NCI-H2196 treated with DMSO at 0.1 percent for 48 hours (cell line): Measurements from ENCODE around the gene CYREN.
"Not testable (repeated sequence)": the region's sequence is repeated elsewhere in the genome, so short reads cannot be mapped to it uniquely, and the experiment has no call there.

Experiments used
- DNase-seq: peaks from one replicate; lab custom pipeline; 2025; ENCODE audit not compliant: unreplicated experiment; lab: John Stamatoyannopoulos, UW

Gene CYREN, protein sequence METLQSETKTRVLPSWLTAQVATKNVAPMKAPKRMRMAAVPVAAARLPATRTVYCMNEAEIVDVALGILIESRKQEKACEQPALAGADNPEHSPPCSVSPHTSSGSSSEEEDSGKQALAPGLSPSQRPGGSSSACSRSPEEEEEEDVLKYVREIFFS

DNA sequence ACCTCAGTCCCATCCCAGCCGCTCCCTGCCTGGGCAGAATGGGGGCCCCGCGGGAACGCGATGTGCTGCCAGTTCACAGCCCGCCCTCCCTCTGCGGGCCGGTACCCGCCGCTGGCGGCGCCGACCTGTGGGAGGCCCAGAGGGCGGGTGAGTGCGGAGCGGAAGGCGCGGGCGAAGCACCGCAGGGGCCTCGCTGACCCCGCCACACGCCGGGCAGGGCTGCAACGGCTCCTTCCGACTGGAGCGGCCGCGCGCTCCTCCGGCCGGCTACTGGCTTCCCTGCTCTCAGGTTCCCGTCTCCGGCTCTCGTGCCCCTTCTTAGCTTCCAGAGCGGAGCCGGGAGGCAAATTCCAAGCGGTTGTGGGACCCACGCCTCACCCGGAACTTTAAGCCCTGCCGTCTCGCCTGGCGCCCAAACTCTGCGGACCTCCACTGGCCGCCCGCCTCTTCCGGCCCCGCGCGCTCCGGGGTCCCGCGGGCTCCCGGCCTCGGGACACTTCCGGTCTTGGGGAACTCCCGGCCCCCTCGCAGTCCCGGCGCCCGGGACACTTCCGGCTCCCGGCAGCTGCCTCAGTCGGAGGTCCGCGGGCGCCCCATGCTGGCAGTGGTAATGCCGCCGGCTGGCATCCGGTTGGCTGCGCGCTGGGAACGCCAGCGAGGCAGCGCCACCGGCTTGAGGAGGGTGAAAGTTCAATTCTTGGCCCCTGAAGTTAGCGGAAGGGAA lies at the start of gene CYREN:
CYREN (minus strand) TSS at position 434 of the 724 bp plus-strand sequence. CDS start 1,785 bp downstream, outside the sequence.
- peak; percentile 90 for DNase-seq

DNA sequence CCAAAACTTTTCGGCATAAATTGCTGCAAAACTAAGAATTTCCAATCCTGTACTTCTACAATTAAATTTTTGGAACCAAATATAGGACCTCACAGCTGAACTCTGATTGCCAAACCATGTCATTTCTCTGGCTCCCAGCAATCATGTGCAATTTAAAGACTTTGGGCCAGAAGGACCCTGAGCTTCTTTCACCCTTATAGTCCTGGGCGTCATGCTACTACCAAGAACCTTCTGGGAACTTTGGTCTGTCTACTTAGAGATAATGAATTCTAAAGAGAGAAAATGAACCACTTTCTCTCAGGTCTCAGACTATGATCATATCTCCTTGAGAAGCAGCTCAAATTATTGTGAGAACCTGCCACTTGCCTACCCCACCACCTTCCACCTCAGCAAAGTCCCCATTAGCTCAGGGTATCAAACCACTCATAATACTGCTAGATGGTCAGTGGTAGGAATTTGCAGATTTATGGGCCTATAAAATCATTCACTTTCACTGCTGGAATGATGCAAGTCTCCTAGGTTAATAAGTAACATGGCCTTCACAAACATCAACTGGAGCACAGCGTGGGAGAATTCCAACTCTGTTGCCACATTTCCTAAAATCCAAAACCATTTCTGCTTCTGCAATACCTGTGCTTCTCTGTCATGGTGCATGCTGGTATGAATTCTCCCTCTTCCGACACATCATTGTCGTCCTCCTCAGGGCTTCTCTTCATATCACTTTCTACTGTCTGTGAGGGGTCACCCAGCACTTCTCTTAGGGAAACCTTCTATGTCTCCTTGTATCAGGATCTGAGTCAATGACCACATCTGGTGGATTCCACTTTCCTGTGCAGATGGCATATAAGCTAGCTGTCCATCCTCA lies 47.4 kb upstream of the CYREN start:
- DNase-seq, result no peak

DNA sequence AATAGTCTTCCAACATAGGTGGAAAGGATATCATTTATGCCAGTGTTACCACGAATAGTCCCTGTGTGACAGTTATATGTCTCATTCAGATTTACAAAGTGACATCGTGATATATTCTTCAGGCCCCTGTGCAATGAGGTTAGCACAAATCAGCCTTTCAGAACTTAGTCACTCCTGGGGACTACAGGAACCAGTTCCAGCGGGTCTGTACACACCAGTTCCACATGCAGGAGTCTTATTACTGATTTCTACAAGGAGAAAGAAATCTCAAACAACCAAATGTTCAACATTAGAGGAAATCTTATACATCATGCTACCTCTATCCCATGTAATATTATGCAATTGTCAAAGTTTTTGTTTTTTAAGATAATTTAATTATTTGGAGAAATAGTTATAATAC lies 45.2 kb upstream of the CYREN start:
- no peak for DNase-seq

DNA sequence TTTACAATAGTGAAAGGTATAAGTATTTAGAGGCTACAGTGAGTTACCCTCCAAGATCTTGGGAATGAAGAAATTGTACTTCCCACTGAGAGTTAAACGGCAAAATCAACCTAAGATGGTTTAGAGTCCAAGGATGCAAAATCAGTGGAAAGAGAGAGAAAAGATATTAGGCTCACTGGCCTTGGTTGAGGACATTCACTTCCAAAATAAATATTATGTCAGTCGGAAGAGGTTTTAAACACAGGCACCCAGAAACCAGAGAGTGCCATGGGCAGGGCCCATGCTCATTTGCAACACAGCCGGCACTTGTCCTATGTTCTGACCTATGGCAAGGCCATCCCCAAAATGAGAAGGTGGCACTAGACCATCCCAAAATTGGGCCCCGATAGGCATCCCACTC lies 44.7 kb upstream of the CYREN start:
- no peak for DNase-seq

DNA sequence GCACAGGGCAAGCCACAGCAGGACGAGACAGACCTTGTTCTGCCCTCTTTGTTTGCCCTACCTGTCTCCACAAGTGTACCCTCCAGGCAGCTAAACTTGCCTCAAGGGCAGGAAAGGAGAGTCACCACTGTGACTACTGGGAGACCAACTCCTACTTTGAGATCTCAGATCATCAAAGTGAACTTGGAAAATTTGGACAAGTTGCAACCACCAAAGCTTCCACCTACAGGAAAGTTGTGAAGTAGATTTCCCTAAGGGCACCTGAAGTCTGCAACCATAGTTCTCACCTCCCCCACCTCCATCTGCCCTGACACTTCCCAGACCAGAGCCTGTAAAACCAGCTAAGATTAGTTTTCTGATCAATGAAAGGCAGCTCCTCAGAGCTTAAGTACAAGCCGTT lies 43.3 kb upstream of the CYREN start:
- DNase-seq, result no peak

DNA sequence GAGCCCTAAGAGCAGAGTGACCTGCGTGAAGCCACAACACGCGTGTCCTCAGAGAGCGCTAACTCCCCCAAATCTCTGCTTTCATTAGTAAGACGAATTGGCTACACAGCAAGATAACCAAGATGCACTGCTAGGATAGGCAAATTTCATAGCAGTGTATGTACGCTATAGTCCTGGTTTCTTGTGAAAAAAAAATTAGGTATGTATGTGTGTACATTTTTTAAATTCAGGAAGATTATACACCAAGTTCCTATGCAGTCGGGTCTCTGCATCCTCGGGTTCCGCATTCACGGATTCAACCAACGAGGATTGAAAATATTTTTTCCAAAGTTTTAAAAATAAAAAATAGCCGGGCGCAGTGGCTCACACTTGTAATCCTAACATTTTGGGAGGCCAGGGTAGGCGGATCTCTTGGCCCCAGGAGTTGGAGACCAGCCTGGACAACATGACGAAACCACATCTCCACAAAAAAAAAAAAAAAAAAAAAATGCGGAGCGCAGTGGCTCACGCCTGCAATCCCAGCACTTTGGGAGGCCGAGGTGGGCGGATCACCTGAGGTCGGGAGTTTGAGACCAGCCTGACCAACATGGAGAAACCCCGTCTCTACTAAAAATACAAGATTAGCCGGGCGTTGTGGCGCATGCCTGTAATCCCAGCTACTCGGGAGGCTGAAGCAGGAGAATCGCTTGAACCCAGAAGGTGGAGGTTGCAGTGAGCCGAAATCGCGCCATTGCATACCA lies 41.6 kb upstream of the CYREN start:
- not testable (repeated sequence) for DNase-seq

DNA sequence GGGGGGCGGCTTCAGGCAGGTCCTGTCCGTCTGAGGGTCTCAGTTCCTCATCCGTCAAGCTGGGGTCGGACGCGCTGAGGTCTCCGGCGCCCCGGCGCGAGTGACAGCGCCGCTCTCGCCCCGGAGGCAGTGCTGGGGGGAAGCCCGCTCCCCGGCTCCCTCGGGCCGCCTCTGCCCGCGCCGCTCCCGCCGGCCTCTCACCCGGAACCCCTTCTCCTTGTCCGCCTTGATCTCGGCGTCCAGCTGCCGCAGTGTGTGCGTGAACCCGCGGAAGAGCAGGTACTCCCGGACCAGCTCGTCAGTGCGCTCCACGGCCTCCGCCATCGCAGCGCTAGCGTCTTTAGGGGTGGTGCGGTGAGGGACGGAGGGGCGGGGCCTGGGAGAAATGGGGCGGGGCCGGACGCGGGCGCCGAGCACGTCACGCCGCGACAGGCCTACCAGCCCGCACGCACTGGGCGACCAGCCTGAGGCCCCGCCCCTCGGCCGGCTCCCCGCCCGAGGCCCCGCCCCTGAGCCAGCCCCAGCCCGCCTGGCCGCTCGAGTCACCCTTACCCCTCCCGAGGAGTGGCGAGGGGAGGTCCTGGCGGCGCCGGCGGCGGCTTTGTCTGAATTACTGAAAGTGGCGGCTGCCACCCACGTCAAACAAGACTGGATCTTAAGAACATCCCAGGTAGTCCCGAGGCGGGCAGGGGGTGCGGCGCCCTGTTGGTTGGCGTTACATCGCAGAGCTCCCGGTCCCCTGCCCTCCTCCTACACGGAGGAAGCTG lies 40.9 kb upstream of the CYREN start, which contains the start of gene WDR91:
WDR91 (minus strand) TSS at position 348 of the 767 bp plus-strand sequence; CDS start at position 324, 24 bp downstream.
- DNase-seq, result peak; percentile 87

DNA sequence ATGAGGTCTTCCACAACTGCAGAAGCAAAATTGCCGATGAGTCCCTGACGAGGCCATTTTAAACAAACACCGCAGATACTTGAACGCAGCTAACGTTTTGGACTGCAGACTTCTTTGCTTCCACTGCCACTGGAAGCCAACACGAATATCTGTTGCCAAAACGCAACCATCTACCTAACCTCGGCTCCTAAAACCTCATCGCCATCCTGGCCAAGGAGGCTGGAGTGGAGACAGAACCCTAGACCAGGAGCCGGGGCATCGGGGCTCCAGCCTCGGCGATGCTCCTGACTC lies 40.3 kb upstream of the CYREN start:
- DNase-seq, result no peak

DNA sequence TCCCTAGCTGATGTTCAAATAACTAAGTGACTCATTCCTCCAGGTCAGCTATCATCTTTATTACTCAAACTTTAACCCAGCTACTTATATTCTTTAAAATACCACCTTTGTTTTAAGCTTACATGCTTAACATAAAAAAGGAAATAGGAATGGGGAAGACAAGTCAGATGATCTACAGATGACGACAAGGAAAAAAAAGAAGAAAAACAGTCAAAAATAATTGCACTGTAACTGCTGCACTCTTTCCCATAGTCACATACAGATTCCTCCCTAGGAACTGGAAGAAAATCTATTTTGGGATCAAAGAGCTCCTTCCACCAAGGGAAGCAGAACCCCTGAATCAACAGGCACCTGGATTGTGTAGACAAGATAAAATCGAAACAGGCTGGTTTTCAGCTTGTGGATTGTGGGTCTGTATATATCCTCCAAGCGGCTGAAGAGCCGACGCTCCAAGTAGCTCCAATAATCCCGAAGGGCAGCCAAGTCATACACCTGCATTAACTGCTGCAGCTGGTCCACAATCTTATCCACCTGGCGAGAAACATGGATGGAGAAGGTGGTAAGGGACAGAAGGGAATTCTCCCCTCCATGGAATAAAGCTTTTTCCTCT lies 38.8 kb upstream of the CYREN start:
- DNase-seq, result no peak

DNA sequence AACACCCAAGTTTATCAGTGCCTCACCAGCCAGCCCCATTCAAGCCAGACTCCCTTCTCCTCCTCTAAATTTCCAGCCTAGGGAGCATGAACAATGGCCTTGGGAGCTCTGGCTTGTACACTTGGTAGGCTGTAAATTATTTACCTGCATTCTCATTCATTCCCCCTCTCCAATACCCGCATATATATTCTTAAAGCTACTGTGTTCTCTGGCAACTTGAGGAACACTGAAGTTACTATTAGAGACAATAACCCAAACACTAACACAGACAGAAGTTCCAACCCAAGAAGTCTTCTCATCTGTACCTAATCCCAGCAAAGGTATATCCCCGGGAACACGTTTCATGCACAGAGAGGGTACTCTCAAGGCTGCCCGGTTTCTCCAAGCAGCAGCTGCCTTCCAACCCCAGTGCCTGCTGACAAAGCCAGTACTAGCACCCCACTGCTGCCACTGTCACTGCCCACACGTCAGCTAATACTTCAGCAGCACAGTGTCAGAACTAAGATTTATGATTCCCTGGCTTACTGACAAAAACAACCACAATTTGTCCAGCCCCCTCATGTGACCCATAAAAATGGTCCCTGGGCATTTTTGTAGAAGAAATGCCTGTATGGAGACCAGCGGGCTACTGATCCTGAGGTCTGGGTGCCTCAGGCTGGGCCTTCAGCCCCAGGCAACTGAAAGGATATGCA lies 37.7 kb upstream of the CYREN start:
- DNase-seq, result no peak

DNA sequence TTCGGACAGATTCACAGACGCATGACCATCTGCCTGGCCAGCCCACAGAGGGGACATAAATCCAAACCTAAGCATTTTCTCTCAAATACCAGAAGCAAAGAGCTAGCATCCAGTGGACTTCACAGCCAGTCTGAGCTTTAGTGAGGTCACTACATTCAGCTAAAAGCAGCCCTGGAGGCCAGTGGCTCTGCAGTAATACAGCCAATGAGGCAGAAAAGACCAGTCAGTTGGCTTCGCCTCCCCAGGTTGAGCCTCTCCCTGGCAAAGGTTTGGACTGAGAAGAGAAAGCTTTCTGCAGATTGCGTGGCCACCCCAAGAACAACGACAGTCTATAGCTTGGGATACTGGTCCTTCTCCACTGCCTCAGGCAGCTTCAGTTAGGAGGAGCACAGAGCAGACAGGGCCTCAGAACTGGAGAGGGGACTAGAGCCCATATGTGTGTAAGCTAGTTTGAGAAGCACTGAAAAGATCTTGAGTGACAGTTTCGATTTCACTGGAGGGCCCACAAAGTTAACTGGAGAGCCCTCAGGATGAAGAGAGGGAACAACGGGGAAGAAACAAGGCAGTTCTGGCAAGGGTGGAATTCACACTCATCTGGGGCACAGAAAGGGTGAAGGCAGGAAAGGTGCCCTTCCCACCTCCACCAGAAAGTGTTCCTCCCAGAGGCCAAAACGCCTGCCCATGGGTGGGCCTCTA lies 37.0 kb upstream of the CYREN start:
- no peak for DNase-seq

DNA sequence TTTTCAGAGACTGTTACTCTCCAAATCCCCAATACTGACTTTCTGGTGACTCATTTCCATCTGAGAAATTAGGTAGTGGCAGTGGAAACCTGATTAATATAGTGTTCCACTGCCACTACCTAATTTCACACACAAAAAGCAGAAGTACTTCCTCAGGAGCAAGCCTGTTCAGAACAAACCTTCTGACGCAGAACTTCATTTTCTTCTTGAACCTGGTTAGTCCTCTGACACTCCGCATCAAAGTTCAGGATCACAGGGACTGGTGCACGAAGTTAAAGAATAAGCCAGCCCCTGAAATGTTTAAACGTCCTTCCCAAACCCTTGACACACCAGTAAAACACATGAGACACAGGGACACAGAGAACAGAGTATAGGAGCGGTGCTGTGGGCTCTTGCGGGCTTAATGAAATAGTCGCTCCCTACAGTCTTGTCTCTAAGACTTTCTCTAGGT lies 36.5 kb upstream of the CYREN start:
- DNase-seq, result no peak

DNA sequence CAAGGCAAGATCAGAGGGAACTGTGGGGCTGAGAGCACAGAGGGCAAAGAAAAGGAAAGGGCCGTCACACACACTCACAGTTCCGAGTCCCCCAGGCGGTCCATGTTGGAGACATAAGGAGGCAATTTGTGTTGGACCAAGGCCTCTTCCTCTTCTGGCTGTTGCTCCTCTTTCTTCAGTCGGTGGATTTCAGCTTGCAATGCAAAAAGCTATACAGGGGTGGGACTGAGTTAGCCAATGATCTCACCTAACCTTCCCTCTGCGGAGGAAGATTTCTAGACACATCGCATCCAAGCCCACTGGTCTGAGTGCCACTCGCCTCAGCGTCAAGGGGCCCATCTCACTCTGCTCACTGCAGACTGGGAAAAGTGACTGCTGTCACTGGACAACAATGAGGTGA lies 35.3 kb upstream of the CYREN start:
- DNase-seq, result no peak

DNA sequence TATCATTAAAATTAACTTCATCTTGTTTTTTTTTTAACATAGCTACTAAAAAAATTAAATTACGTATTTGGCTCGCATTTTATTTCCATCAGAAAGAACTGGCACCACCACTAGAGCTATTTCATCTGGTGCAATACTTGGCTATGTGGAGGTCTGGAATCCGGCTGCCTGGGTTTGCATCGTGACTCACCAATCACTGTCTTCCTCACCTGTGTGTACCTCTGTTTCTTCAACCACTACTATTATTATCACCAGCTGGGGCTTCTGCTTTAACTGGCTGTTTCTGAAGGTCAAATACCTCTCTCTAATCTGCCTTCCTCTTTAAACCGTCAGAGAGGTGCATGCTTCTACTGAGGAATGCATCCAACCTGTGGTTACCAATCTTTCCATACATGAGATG lies 34.4 kb upstream of the CYREN start:
- DNase-seq, result no peak

DNA sequence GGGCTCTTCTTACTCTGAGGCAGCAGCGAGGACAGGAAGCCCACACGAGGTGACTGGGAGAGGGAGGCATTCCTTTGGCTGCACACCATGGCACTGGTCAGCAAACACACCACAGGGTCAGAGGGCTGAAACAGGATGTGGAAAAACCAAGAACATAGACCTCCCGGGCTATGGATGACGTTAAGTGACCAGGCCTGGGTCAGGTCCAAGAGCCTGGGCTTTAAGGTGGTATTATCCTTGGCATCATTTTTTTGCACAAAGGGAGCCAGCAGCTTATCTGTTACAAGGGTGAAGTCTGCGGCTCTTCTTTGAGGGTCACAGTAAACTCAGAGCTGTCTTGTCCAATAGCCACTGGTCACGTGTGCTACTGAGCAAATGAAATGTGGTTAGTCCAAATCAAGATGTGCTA lies 33.8 kb upstream of the CYREN start:
- no peak for DNase-seq

DNA sequence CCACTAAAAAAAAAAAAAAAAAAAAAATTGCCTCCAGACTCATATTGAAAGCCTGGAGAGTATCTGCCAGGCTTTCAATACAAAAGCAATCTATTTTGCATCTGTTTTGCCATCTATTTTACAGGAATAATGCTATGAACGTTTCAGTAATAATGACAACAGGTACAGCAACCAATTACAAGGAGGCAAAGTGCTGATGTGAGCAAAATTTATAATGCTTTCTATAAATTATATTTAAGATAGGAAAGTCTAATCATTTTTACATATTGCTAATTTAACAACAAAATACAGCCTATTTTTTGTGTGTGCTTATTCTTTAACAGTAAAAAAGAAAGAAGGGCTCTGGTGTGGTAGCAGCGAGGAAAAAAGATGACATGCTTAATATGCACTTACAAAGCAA lies 30.8 kb upstream of the CYREN start:
- DNase-seq, result no peak

DNA sequence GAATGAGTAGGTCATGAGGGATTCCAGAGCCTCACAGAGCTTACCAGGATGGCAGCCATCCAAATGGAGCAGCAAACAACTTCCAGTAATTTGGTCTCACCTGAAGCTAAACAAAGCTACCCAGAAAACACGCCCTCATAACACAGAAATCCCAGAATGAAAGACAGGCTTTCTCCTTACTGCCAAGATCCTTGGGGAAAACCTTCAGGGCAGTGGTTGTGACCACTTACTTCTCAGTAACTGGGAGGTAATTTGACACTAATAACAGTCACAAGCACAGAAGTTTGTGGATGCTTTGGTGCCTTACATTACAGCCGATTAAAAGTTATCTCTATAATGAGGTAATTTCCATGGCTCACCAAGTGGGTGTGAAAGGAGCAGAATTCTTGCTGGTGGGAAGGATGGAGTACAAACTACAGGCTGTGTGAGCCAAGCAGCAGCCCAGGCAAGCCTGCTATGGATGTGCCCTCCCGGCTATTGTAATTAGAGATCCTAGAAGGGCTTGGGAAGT lies 30.4 kb upstream of the CYREN start:
- DNase-seq, result no peak

DNA sequence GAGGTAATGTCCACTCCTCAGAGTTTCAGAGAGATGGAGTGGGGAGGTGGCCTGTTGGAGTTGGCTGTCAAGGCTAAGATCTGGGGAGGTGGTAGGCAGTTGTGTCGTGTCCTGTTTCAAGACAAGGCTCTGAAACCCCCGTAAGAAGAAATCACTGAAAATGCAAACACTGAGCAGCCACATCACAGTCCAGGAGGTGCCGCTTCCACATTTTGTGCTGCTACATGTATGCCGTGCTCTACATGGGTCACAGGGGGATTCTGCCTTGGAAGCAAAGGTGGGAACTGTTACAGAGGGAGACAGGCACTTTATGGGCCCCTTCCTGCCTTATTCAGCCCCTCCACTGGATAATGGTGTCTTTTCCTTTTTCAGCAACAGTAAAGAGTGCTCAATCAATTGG lies 28.9 kb upstream of the CYREN start:
- no peak for DNase-seq
